GM21526 (cell line): Measurements from ENCODE around the gene GRIP1.
A peak's percentile ranks its signal among the peaks of the same experiment; 100 is the strongest.

Source experiments
- ATAC-seq: cut with Tn5 transposase; IDR thresholded peaks from one replicate; pipeline ENCODE4 v1.9.1; 2021; ENCODE audit warnings: moderate library complexity; ENCODE audit not compliant: unreplicated experiment, low FRiP score

The GRIP1 gene

GRCh38 chr12:66603981-66604479 is 74.8 kb downstream of the GRIP1 start:
- no peak for ATAC-seq

GRCh38 chr12:66603461-66603860 is 75.4 kb downstream of the GRIP1 start:
- ATAC-seq, result no peak

GRCh38 chr12:66602483-66603143 is 76.3 kb downstream of the GRIP1 start:
- no peak for ATAC-seq

GRCh38 chr12:66600903-66601302 is 78.0 kb downstream of the GRIP1 start:
- ATAC-seq, result no peak

- ATAC-seq, result no peak
Observed at GRCh38 chr12:66599816-66600215, 79.1 kb downstream of the GRIP1 start.

- ATAC-seq, result no peak
Observed at GRCh38 chr12:66598608-66599007, 80.3 kb downstream of the GRIP1 start.

GRCh38 chr12:66598079-66598478 is 80.8 kb downstream of the GRIP1 start:
- no peak for ATAC-seq

GRCh38 chr12:66596199-66596598 is 82.7 kb downstream of the GRIP1 start:
- no peak for ATAC-seq

- no peak for ATAC-seq
Observed at GRCh38 chr12:66594688-66595087, 84.2 kb downstream of the GRIP1 start.

GRCh38 chr12:66590275-66590985 is 88.4 kb downstream of the GRIP1 start:
- no peak for ATAC-seq

- no peak for ATAC-seq
Observed at GRCh38 chr12:66589095-66589494, 89.8 kb downstream of the GRIP1 start.

GRCh38 chr12:66587912-66588311 is 91.0 kb downstream of the GRIP1 start:
- no peak for ATAC-seq

- ATAC-seq, result no peak
Observed at GRCh38 chr12:66584673-66585072, 94.2 kb downstream of the GRIP1 start.

GRCh38 chr12:66573605-66574004 is 105.3 kb downstream of the GRIP1 start:
- peak; percentile 85 for ATAC-seq

- no peak for ATAC-seq
Observed at GRCh38 chr12:66572845-66573244, 106.0 kb downstream of the GRIP1 start.

- no peak for ATAC-seq
Observed at GRCh38 chr12:66571361-66571915, 107.4 kb downstream of the GRIP1 start.

GRCh38 chr12:66563220-66563619 is 115.7 kb downstream of the GRIP1 start:
- no peak for ATAC-seq

GRCh38 chr12:66555113-66555512 is 123.8 kb downstream of the GRIP1 start:
- ATAC-seq, result no peak

GRCh38 chr12:66552716-66553115 is 126.2 kb downstream of the GRIP1 start:
- ATAC-seq, result no peak

GRCh38 chr12:66550626-66551025 is 128.2 kb downstream of the GRIP1 start:
- ATAC-seq, result no peak

GRCh38 chr12:66549050-66549389 is 129.9 kb downstream of the GRIP1 start:
- ATAC-seq, result no peak
